ENCODE results near the gene EPS15. TPM values are rescaled to one million over a fixed set of nuclear protein-coding genes. Genes with fewer than 3 reads are reported as not detected.

Gene EPS15
- total and polyA plus RNA-seq, 4 donors, result 79.9 to 179 (median 102) TPM

DNA sequence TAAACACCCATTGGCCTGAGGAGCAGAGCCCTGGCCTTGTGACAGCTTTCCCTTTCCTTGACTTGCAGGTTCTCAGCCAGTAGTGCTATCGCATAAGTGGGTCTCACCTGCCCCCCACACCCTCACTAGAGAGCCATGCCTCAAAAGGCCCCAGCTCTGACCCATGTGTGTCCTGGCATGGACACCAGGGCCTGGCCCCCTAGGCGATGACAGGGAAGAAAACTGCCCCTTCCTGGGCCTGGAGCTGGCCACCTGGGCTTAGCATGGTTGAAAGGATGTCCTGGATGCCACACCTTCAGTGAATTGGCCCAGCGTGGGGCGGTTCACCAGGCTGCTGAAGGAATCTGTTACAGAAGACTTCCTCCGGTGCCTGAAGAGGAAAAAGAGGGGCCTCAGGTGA lies 207.2 kb downstream of the EPS15 start:
- no peaks in the 10 kb centered on the region for H3K4me1 ChIP-seq (ENCODE audit: control insufficient read depth, insufficient read depth, low read length)
- no peaks in the 10 kb centered on the region for H3K27me3 ChIP-seq (ENCODE audit: control insufficient read depth, insufficient read depth, low read length)
- no peak overlapping the region for H3K4me3 ChIP-seq (ENCODE audit: low read depth, low read length)
- no peaks in the 10 kb centered on the region for H3K9me3 ChIP-seq (ENCODE audit: control insufficient read depth, insufficient read depth, low read length)
- H3K27ac ChIP-seq (ENCODE audit: low read depth, low read length), result no peak overlapping the region
- peaks cover 3% of the 10 kb centered on the region for H3K36me3 ChIP-seq (ENCODE audit: control insufficient read depth, insufficient read depth, low read length)
- no peak for DNase-seq (ENCODE audit: low read depth in 4 of 6, low spot score in 6 of 6)
- WGBS (ENCODE audit: insufficient coverage), result 92% methylated on average over 2 of the region's 5 CpGs

DNA sequence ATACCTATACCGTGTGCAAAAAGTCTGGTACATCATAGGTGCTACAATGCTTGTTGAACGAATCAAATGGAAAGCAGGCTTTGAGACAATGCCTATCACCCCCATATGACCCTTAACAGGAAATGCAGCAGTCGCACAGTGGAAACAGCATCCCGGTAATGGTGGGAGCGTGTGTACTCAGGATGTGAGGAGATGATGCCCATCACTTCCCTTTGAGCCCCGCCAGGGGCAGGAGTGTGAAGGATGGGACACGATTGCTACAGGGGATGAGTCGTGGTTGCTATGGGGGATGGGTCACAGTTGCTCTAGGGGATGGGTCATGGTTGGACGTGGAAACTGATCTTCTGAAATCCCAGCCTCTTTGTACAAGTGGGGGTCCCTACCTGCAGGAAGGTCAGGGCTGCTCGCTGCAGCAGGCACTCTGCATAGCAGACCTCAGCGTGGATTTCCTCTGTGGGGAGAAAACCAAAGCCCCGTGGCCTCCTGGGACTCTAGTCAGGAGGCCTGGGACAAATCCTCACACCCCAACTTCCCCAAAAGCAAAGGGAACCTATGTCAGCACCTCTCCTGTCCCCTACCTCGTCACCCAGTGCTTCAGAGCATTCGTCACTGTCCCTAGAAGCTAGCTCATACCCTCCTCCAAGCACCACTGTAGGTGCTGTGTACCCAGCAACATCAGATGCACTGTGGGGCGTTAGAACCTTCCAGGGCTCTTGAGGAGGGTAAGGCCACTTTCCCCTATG lies 208.0 kb downstream of the EPS15 start:
- WGBS (ENCODE audit: insufficient coverage), result 76% methylated on average over 12 of the region's 15 CpGs
- H3K36me3 ChIP-seq (ENCODE audit: control insufficient read depth, insufficient read depth, low read length), result peaks cover 3% of the 10 kb centered on the region

DNA sequence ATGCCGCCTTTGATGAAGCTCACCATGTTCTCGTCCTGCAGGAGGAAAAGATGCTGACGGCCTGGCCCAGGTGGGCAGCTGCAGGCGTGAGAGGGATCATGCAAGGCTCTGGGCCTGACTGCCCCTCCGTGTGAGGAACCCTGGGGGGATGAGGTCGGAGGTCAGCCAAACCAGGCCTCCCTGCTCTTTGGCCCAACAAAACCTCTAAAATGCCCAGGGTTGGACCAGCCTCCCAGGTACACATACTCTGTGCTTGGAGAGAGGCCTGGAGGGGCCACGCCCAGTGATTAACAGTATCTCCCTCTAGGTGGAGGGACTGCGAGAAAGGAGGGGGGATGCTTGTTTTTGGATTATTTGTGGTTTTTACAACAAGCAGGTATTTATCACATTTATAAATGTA lies 209.8 kb downstream of the EPS15 start:
- no peak for DNase-seq (ENCODE audit: low read depth in 4 of 6, low spot score in 6 of 6)
- Histone ChIP-seq H3K27me3 (ENCODE audit: control insufficient read depth, insufficient read depth, low read length) (no peaks in the 10 kb centered on the region), H3K4me1 (ENCODE audit: control insufficient read depth, insufficient read depth, low read length) (no peaks in the 10 kb centered on the region), H3K4me3 (ENCODE audit: low read depth, low read length) (no peak overlapping the region), H3K36me3 (ENCODE audit: control insufficient read depth, insufficient read depth, low read length) (peaks cover 3% of the 10 kb centered on the region), H3K27ac (ENCODE audit: low read depth, low read length) (no peak overlapping the region), H3K9me3 (ENCODE audit: control insufficient read depth, insufficient read depth, low read length) (no peaks in the 10 kb centered on the region)
- 77% methylated on average over 5 of the region's 8 CpGs for WGBS (ENCODE audit: insufficient coverage)

More for the DNA sequence above, 208.0 kb downstream of the EPS15 start:
- no peak overlapping the region for H3K4me3 ChIP-seq (ENCODE audit: low read depth, low read length)
- no peaks in the 10 kb centered on the region for H3K9me3 ChIP-seq (ENCODE audit: control insufficient read depth, insufficient read depth, low read length)
- H3K27ac ChIP-seq (ENCODE audit: low read depth, low read length), result no peak overlapping the region
- H3K27me3 ChIP-seq (ENCODE audit: control insufficient read depth, insufficient read depth, low read length), result no peaks in the 10 kb centered on the region
- no peak for DNase-seq (ENCODE audit: low read depth in 4 of 6, low spot score in 6 of 6)
- no peaks in the 10 kb centered on the region for H3K4me1 ChIP-seq (ENCODE audit: control insufficient read depth, insufficient read depth, low read length)

DNA sequence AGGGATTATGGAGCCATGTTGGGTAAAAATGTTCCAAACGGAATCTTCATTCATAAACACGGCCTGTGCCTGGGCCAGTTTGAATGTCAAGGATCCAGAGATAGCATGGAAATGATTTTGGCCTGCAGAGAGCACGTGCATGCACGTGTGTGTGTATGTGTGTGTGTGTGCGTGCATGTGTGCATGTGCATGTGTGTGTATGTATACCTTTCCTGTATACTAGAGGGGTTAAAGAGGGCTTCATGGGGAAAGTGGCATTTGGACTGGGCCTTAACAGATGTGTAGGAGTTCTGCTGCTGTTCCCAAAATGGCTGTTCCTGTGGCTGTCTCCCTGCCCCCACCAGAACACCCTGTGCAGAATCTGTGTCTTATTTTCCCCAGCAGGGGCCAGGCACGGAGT lies 210.4 kb downstream of the EPS15 start:
- no peak for DNase-seq (ENCODE audit: low read depth in 4 of 6, low spot score in 6 of 6)
- WGBS (ENCODE audit: insufficient coverage), result 89% methylated on average over 6 of the region's 6 CpGs
- H3K4me3 ChIP-seq (ENCODE audit: low read depth, low read length), result no peak overlapping the region
- H3K27ac ChIP-seq (ENCODE audit: low read depth, low read length), result no peak overlapping the region
- no peaks in the 10 kb centered on the region for H3K9me3 ChIP-seq (ENCODE audit: control insufficient read depth, insufficient read depth, low read length)
- no peaks in the 10 kb centered on the region for H3K27me3 ChIP-seq (ENCODE audit: control insufficient read depth, insufficient read depth, low read length)
- H3K36me3 ChIP-seq (ENCODE audit: control insufficient read depth, insufficient read depth, low read length), result peaks cover 3% of the 10 kb centered on the region
- H3K4me1 ChIP-seq (ENCODE audit: control insufficient read depth, insufficient read depth, low read length), result no peaks in the 10 kb centered on the region

DNA sequence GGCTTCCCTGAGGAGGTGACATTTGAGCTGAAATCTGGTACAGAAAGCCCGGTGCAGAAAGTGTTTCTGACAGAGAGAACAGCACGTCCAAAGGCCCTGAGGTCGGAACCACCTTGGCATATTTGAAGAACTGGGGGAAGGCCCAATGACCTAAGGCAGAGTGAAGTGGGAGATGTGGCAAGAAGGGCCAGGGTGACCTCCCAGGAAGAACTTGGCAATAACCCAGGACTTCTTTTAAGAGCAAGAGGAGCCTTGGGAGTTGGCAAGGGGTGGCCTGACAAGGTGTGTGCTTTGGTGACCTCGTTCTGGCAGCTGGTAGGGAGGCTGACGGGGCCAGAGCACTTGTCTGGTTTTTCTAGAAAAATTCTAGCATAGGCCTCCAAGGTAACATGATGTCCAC lies 212.1 kb downstream of the EPS15 start:
- Histone ChIP-seq H3K27ac (ENCODE audit: low read depth, low read length) (no peak overlapping the region), H3K4me3 (ENCODE audit: low read depth, low read length) (no peak overlapping the region), H3K27me3 (ENCODE audit: control insufficient read depth, insufficient read depth, low read length) (no peaks in the 10 kb centered on the region), H3K36me3 (ENCODE audit: control insufficient read depth, insufficient read depth, low read length) (peaks cover 7% of the 10 kb centered on the region), H3K4me1 (ENCODE audit: control insufficient read depth, insufficient read depth, low read length) (no peaks in the 10 kb centered on the region), H3K9me3 (ENCODE audit: control insufficient read depth, insufficient read depth, low read length) (no peaks in the 10 kb centered on the region)
- DNase-seq (ENCODE audit: low read depth in 4 of 6, low spot score in 6 of 6), result no peak
- 94% methylated on average over 3 of the region's 5 CpGs for WGBS (ENCODE audit: insufficient coverage)

DNA sequence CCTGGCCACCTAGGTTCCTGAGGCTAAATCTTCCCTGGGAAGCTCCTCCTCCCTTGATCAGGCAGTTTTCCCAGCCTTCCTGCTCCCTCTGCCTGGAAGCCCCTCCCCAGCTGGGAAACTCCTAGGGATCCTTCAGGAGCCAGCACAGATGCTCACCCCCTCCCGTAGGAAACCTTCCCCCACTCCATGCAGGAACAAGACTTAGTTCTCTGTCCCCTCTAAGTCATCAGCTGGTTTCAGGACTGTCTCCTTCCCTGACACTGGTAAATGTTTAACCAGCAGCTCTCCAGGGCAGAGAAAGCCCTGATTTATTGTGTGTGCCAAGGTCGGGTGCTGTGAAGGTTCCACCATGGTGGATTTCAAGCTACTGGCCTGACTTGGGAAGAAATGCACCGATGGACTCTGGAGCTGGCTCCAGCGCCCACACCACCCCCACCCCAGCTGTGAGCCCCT lies 213.7 kb downstream of the EPS15 start:
- Histone ChIP-seq H3K27me3 (ENCODE audit: control insufficient read depth, insufficient read depth, low read length) (no peaks in the 10 kb centered on the region), H3K27ac (ENCODE audit: low read depth, low read length) (no peak overlapping the region), H3K9me3 (ENCODE audit: control insufficient read depth, insufficient read depth, low read length) (no peaks in the 10 kb centered on the region), H3K36me3 (ENCODE audit: control insufficient read depth, insufficient read depth, low read length) (peaks cover 8% of the 10 kb centered on the region), H3K4me3 (ENCODE audit: low read depth, low read length) (no peak overlapping the region), H3K4me1 (ENCODE audit: control insufficient read depth, insufficient read depth, low read length) (no peaks in the 10 kb centered on the region)
- whole genome bisulfite sequencing (ENCODE audit: insufficient coverage), result 48% methylated on average over 3 of the region's 4 CpGs
- no peak for DNase-seq (ENCODE audit: low read depth in 4 of 6, low spot score in 6 of 6)

DNA sequence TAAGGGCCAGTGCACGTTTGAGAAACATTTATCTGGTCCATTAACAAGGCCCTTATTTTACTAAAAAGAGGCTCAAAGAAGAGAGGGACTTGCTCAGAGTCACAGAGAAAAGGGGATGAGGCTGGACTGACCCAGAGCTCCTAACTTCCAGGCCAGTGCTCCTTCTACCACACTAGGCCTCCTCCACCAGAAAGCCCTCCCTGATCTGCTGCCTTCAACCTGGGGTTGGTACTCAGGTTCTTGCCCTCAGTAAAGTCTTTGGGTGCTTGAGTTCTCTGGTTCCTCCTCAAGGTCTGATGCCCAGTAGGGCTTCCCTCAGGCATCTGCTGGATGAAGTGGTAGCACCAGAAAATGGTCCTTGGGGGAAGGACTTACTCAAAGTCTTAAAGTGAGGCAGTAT lies 214.7 kb downstream of the EPS15 start:
- DNase-seq (ENCODE audit: low read depth in 4 of 6, low spot score in 6 of 6), result no peak
- WGBS (ENCODE audit: insufficient coverage), result 67% methylated on average over 1 of the region's 1 CpG
- Histone ChIP-seq H3K9me3 (ENCODE audit: control insufficient read depth, insufficient read depth, low read length) (no peaks in the 10 kb centered on the region), H3K27me3 (ENCODE audit: control insufficient read depth, insufficient read depth, low read length) (no peaks in the 10 kb centered on the region), H3K27ac (ENCODE audit: low read depth, low read length) (no peak overlapping the region), H3K36me3 (ENCODE audit: control insufficient read depth, insufficient read depth, low read length) (peaks cover 8% of the 10 kb centered on the region), H3K4me3 (ENCODE audit: low read depth, low read length) (no peak overlapping the region), H3K4me1 (ENCODE audit: control insufficient read depth, insufficient read depth, low read length) (no peaks in the 10 kb centered on the region)

Small RNA genes within 50 kb of the gene (small RNA-seq; reads per million reads assigned to genes)
- not detected for gene RNU6-1281P (ENCODE audit: low replicate concordance)
- not detected for gene RNU6-877P (ENCODE audit: low replicate concordance)

Other genes starting within 250 kb of the EPS15 start
- 10 to 100 TPM in 1 of 2 donors, 1 to 10 TPM in 1; 3.3 to 11.4 TPM for gene TTC39A, start 188.7 kb downstream of the EPS15 start, total RNA-seq
- 10 to 100 TPM; 11.6 to 15.1 TPM for gene TTC39A, start 188.7 kb downstream of the EPS15 start, polyA plus RNA-seq (ENCODE audit: insufficient read length in 2 of 2)
- gene OSBPL9, start 97.8 kb upstream of the EPS15 start, total RNA-seq, result 10 to 100 TPM; 92.7 to 96.2 TPM
- gene OSBPL9, start 97.8 kb upstream of the EPS15 start, polyA plus RNA-seq (ENCODE audit: insufficient read length in 2 of 2), result 10 to 100 TPM; 73.6 to 76.3 TPM